ENCODE results near the gene LDLRAD2. TPM values are rescaled to one million over a fixed set of nuclear protein-coding genes. Genes with fewer than 3 reads are reported as not detected.

LDLRAD2 gene
- not detected in 2 replicates for total RNA-seq (2022)
- Bru-seq, nascent RNA, result not detected
- not detected for BruChase-seq, experiment 1, labeled RNA remaining after a 6-hour chase
- BruChase-seq, experiment 2, labeled RNA remaining after a 2-hour chase, result not detected
- long read RNA-seq, result 0 reads

- H3K36me3 Mint-ChIP-seq (ENCODE audit: insufficient read depth, unreplicated experiment), result no peaks in the 10 kb centered on the region
- no TSS peak for BruUV-seq (replicated peaks)
- peaks cover 4% of the 10 kb centered on the region for H3K4me1 Mint-ChIP-seq (ENCODE audit: insufficient read depth, unreplicated experiment)
- no peak for DNase-seq (ENCODE audit: unreplicated experiment)
- H3K27ac Mint-ChIP-seq (ENCODE audit: low read depth, unreplicated experiment), result no peak within 1 kb of the TSS
- CTCF ChIA-PET, result interaction anchor here (0.6 kb wide), 1 partner anchor 25 kb away, joined by 3 read pairs; no protein-coding TSS in a partner anchor
- no peaks in the 10 kb centered on the region for H3K9me3 Mint-ChIP-seq (ENCODE audit: unreplicated experiment)
- H3K27me3 Mint-ChIP-seq (ENCODE audit: insufficient read depth, unreplicated experiment), result no peaks in the 10 kb centered on the region
- POLR2A ChIA-PET, result interaction anchor here (0.6 kb wide), 1 partner anchor 1336 kb away, joined by 3 read pairs; no protein-coding TSS in a partner anchor
- no peak within 1 kb of the TSS for H3K4me3 Mint-ChIP-seq (ENCODE audit: unreplicated experiment)
- TF ChIP-seq, protein P1, sequence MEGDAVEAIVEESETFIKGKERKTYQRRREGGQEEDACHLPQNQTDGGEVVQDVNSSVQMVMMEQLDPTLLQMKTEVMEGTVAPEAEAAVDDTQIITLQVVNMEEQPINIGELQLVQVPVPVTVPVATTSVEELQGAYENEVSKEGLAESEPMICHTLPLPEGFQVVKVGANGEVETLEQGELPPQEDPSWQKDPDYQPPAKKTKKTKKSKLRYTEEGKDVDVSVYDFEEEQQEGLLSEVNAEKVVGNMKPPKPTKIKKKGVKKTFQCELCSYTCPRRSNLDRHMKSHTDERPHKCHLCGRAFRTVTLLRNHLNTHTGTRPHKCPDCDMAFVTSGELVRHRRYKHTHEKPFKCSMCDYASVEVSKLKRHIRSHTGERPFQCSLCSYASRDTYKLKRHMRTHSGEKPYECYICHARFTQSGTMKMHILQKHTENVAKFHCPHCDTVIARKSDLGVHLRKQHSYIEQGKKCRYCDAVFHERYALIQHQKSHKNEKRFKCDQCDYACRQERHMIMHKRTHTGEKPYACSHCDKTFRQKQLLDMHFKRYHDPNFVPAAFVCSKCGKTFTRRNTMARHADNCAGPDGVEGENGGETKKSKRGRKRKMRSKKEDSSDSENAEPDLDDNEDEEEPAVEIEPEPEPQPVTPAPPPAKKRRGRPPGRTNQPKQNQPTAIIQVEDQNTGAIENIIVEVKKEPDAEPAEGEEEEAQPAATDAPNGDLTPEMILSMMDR (IDR thresholded peaks at IDR 0.05; ENCODE audit: unreplicated experiment), result no peak
- intact Hi-C loops (cut with micrococcal nuclease), result no loop called here
Observed at GRCh38 chr1:21811875-21812305, at the start of gene LDLRAD2. LDLRAD2 (plus strand) TSS chr1:21812265; CDS start chr1:21812452, 187 bp downstream.

DNA sequence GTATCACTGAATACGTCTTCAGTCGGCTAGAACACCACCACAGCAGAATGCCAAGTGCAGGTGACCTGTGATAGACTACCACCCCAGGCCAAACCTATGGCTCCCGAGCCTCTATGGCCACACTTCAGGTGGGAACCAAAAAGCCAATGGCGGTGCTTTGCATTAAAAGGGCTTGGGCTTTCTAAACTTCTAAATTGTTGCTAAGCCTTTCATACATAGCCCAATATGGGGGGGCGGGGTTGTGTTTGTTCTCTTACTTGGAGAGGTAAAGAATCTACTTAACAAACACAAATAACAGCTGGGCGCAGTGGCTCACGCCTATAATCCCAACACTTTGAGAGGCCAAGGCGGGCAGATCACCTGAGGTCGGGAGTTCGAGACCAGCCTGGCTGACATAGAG lies 48.8 kb upstream of the LDLRAD2 start:
- H3K4me3 Mint-ChIP-seq (ENCODE audit: unreplicated experiment), result no peak overlapping the region
- BruUV-seq (replicated peaks), result no TSS peak
- intact Hi-C loops (cut with micrococcal nuclease), result no loop called here
- no peak for DNase-seq (ENCODE audit: unreplicated experiment)
- POLR2A ChIA-PET, result interaction anchor here (0.8 to 5.1 kb wide), 3 partner anchors 11 to 260 kb away, joined by 3 to 63 read pairs (median 4); partner anchors contain the start of gene USP48
- H3K27me3 Mint-ChIP-seq (ENCODE audit: insufficient read depth, unreplicated experiment), result no peaks in the 10 kb centered on the region
- no peaks in the 10 kb centered on the region for H3K36me3 Mint-ChIP-seq (ENCODE audit: insufficient read depth, unreplicated experiment)
- no peaks in the 10 kb centered on the region for H3K9me3 Mint-ChIP-seq (ENCODE audit: unreplicated experiment)
- TF ChIP-seq, protein P1 (IDR thresholded peaks at IDR 0.05; ENCODE audit: unreplicated experiment), result no peak
- CTCF ChIA-PET, result interaction anchor here (1.0 to 1.5 kb wide), 2 partner anchors 8 to 19 kb away, joined by 3 to 4 read pairs; no protein-coding TSS in a partner anchor
- H3K27ac Mint-ChIP-seq (ENCODE audit: low read depth, unreplicated experiment), result peak overlapping the region; percentile 16
- peaks cover 26% of the 10 kb centered on the region for H3K4me1 Mint-ChIP-seq (ENCODE audit: insufficient read depth, unreplicated experiment)

GRCh38 chr1:21763694-21764419 lies 48.2 kb upstream of the LDLRAD2 start:
- no peaks in the 10 kb centered on the region for H3K9me3 Mint-ChIP-seq (ENCODE audit: unreplicated experiment)
- ChIA-PET POLR2A (interaction anchor here (0.6 to 5.1 kb wide), 9 partner anchors 8 to 1428 kb away, joined by 3 to 63 read pairs (median 5); partner anchors contain the start of gene USP48), CTCF (interaction anchor here (1.0 to 1.5 kb wide), 2 partner anchors 9 to 18 kb away, joined by 3 to 4 read pairs; no protein-coding TSS in a partner anchor)
- TF ChIP-seq, protein P1 (IDR thresholded peaks at IDR 0.05; ENCODE audit: unreplicated experiment), result no peak
- no peak overlapping the region for H3K27ac Mint-ChIP-seq (ENCODE audit: low read depth, unreplicated experiment)
- intact Hi-C loops (cut with micrococcal nuclease), result no loop called here
- peaks cover 3% of the 10 kb centered on the region for H3K36me3 Mint-ChIP-seq (ENCODE audit: insufficient read depth, unreplicated experiment)
- no TSS peak for BruUV-seq (replicated peaks)
- peaks cover 30% of the 10 kb centered on the region for H3K4me1 Mint-ChIP-seq (ENCODE audit: insufficient read depth, unreplicated experiment)
- no peak for DNase-seq (ENCODE audit: unreplicated experiment)
- H3K4me3 Mint-ChIP-seq (ENCODE audit: unreplicated experiment), result peak overlapping the region; percentile 48
- H3K27me3 Mint-ChIP-seq (ENCODE audit: insufficient read depth, unreplicated experiment), result no peaks in the 10 kb centered on the region
